ENCODE measurements around the gene USP34.
"Not testable (repeated sequence)": the region's sequence is repeated elsewhere in the genome, so short reads cannot be mapped to it uniquely, and the experiment has no call there.

USP34 gene

GRCh38 chr2:61420991-61421544 lies 49.8 kb downstream of the USP34 start:
- DNase-seq: no peak

DNA sequence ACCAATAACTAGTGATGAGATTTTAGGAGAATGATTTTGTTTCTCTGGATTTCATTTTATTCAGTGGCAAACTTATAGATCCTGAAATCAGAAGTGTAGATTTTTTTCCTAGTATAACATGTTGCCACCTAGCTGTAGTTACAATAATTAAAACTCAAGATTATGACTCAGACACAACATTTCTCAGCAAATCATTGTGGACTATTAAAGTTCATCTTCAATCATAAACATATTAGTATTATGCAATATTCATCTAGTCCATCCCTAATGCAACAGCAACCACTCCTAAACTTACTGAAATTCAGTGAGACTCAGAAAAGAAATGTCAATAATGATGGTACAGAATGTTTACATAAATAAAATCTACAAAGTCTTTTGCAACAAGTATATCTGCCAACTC lies 51.3 kb downstream of the USP34 start:
- no peak for DNase-seq

- no peak for DNase-seq
Measured at GRCh38 chr2:61419129-61419528, 51.8 kb downstream of the USP34 start.

DNA sequence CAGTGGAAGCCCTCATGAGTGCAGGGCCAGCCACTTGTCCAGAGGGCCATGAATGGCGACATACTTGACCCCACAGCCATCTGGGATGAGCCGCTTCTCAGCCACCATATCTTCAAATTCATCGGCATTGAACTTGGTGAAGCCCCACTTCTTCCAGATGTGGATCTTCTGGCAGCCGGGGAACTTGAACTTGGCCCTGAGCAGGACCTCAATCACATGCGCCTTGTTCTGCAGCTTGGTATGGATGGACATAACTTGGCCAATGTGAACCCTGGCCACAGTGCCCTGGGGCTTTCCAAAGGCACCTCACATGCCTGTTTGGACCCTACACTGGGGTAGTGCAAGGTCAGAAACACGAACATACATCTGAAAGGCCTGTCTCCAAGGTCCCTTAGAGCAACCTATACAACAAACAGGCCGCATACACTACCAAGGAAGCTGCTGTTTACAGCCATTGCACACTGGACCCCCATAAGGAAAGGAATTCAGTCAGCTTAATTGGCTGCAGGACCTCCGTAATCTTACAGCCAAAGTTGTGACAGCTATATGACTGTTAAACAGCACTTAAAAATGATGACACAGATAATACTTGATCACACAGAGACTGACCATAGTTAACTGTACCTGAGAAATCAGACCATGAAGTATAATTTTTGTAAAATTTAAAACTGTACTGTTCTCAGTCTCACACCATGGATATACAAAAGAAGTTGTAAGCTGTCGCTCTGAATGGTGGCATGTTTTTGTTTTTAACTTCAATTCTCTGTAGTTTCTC lies 53.8 kb downstream of the USP34 start:
- no peak for DNase-seq

DNA sequence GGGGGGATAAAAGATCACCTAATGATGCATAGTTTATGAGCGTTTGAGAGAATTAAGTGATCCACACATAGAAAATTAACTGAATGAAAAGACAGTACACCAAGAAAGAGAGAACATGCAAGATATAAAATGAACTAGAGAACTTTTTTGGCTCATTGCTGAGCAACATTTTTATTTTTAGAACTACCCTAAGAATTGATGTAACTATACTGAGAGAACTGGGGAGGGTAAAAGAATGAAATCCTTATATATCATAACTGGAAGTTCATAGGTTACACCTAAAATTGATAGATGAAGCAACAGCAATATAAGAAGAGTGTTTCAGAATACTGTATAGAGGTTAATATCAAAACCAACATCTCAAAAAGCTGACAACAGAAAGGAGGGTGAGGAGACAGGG lies 55.6 kb downstream of the USP34 start:
- no peak for DNase-seq

- no peak for DNase-seq
Measured at GRCh38 chr2:61414674-61415073, 56.2 kb downstream of the USP34 start.

- no peak for DNase-seq
Measured at GRCh38 chr2:61411109-61411508, 59.8 kb downstream of the USP34 start.

DNA sequence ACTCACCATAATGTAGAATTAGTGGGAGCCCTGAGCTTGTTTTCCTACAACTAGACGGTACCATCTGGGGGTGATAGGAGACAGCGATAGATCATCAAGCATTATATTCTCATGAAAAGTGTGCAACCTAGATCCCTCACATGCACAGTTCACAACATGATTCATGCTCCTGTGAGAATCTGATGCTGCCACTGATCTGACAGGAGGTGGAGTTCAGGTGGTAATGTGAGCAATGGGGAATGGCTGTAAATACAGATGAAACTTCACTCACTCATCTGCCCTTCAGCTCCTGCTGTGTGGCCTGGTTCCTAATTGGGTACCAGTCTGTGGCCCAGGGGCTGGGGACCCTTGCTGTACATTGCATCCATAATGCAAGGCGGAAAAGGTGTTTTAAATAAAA lies 60.7 kb downstream of the USP34 start:
- DNase-seq: no peak

DNA sequence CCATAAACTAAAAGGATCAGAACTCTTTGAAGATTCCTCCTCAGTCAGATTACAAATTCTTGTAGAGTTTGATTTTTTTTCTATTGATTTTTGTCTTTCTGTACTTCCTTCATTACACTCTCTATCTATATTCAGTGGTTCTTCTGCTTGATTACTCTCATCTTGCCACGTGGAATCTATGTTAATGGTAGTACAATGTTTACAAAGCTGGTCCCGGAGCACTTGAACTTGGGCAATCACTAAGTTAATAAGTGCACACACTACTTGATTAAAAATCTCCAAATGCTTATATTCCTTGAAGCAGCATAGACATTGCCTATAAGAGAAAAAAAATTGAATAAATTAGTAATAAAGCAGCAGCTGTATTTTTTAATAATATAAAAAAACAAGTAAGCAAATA lies 65.1 kb downstream of the USP34 start:
- DNase-seq: no peak

DNA sequence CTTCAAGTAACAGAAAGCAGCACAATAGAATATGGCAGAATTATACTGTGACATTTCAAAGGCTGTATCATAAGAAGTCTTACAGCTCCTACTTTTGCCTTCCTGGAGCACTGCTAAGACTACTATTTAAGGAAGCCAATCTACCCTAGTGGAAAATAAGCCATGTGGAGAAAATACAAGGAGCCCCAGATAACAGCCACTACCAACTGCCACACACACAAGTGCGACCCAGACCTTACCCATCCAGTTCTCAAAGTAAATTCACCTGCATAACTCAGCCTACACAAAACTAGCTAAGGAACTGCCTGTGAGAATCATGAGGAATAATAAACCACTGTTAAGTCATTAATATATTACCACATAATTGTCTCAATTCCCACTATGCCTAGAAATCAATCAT lies 66.4 kb downstream of the USP34 start:
- DNase-seq: no peak

- no peak for DNase-seq
Measured at GRCh38 chr2:61398413-61398812, 72.5 kb downstream of the USP34 start.

DNA sequence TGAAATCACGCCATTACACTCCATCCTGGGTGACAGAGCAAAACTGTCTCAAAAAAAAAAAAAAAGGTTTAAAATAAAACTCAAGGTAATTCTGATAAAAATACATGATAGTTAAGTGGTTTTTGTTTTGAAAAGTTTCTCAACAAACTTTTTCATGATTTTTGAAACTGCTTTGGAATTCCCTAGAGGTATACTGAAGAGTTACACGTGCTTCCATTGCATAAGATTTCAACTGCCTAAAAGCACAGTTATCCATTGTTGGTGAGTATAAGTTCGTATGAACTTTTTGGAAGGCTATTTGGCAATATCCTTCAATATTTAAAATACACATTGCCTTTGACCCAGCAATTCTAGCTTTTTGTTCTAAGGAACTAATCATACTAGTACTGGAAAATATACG lies 74.9 kb downstream of the USP34 start:
- DNase-seq: no peak

DNA sequence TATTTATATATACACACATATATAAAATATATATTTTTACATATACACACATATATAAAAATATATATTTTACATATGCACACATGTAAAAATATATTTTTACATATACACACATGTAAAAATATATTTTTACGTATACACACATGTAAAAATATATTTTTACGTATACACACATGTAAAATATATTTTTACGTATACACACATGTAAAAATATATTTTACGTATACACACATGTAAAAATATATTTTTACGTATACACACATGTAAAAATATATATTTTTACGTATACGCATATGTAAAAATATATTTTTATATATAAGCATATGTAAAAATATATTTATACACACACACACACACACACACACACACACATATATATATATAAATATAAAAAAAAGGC lies 83.3 kb downstream of the USP34 start:
- DNase-seq: not testable (repeated sequence)

DNA sequence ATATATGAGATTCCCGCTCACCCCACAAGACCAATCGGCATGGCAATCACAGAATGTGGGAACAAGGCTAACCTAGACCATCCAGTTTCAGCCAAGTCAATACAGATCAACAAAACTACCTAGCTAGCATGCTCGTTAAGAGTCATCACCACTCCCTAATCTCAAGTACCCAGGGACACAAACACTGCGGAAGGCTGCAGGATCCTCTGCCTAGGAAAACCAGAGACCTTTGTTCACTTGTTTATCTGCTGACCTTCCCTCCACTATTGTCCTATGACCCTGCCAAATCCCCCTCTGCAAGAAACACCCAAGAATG lies 90.0 kb downstream of the USP34 start:
- not testable (repeated sequence) for DNase-seq

DNA sequence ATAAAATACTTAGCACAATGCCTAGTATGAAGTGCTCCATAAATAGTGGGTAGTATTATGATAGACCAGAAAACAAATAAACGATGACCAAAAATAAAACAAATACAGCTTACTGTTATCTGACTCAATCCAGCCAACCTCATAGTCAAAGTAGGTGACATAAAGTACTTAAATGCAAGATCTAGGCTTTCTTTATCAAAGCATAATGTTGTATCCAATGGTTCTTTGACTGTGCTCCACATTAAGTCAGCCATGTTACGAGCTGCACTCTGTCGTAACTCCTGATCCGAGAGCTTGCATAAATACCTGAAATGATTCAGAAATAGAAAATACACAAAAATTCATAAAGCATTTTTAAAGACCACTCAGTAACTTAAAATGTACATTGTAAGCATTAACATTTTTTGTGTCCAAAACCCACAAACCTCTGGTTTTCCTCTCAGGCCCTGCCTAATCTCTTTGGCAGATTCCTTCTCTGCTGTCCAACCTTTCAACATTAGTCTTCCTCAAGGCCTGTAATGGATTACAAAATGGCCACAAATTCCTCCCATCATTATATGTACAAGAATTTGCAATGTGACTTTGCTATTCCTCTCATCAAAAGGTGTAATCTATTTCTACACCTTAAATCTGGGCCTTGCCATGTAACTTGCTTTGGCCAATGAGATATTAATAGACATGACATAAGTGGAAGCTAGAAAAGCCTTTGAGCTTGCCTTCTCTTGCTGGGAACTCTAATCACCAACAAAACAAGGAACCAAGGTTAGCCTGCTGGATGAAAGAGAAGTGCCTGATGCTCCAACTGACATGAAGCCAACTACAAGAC lies 90.6 kb downstream of the USP34 start:
- DNase-seq: no peak

GRCh38 chr2:61379521-61379920 lies 91.4 kb downstream of the USP34 start:
- no peak for DNase-seq

GRCh38 chr2:61378281-61378680 lies 92.6 kb downstream of the USP34 start:
- DNase-seq: no peak

DNA sequence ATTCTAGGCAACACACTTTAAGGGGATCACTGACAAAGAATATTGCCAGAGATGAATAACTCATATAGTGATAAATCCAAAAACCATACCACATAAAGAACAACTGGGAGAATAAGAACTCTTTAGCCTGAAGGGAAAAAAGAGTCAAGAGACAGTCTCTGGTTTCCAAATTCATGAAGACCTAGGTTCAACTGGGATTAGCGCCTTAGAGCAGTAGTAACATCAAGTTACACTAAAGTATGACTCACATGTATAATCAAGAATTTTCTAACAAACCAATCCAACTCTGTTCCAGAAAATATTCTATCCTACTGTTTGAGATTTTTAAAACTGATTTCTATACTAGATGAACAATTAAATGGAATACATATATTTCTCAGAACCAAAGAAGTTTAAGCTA lies 93.8 kb downstream of the USP34 start:
- no peak for DNase-seq

- DNase-seq: no peak
Measured at GRCh38 chr2:61376211-61376610, 94.7 kb downstream of the USP34 start.

DNA sequence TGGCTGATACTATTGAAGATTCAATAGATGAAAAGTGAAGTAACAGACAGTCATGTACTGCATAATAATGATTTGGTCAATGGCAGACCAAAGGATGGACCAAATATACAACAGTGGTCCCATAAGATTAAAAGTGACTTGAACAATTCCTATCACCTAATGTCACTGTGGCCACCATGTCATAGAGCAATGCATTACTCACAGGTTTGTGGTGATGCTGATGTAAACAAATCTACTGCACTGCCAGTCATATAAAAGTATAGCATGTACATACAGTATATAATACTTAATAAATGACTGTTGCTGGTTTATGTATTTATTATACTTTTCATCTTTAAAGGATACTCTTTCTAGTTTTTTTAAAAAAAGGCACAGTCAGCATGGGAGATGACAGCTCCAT lies 99.9 kb downstream of the USP34 start:
- no peak for DNase-seq

DNA sequence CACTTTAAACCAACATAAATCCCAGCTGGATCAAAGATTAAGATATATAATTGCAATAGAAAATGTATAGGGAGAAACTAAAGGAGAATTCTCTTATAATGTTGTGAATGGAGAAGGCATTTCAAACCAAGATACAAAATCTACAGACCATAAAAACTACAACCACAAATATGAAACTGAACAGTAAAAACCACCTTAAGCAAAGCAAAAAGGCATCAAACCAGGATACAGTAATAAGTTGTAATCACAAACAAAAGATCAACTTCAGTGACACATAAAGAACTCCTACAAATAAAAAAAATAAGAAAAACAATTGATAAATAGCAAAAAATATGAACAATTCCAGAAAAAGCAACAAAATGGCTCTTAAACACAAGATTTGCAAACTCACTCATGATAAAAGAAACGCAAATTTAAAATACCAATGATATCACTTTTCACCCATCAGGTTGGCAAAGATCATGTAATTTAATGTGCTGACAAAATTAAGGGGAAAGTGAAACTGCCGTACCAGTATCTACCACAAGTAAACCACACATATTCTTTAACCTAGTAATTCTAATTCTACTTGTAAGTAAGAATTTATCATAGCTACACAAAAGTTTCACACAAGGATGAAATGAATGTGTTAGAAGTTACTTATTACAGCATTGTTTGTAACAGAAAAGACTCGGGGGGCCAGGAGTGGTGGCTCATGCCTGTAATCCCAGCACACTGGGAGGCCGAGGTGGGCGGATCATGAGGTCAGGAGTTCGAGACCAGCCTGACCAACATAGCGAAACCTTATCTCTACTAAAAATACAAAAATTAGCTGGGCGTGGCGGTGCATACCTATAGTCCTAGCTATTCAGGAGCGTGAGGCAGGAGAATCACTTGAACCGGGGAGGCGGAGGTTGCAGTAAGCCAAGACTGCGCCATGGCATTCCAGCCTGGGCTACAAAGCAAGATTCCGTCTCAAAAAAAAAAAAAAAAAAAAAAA lies 101.9 kb downstream of the USP34 start:
- no peak for DNase-seq

DNA sequence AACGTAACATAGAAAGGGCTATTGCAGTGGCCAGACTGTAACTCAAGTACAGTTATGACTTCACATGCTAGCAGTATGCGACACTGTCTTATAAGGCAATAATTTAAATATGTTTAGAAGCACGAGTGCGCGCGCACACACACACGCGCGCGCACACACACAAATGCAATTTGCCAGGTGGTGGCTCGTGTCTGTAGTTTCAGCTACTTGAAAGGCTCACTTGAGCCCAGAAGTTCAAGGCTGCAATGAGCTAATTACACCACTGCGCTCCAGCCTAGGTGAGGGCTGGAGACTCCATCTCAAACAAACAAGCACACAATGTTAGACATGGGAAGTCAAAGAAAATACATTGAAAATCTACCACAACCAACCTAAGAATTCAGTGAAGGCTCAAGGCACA lies 103.7 kb downstream of the USP34 start:
- DNase-seq: no peak

DNA sequence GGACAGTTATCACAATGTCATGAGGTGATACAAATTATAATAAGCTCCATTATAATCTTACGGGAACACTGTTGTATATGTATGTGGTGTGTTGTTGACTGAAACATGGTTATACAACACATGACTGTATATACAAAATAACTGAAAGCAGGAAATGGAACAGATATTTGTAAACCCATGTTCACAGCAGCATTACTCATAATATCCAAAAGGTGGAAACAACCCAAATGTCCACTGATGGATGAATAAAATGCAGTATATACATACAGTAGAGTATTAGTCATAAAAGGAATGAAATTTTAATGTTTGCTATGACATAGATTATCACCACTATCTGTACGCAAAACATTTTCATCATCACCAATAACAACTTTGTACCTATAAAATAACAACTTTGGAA lies 107.3 kb downstream of the USP34 start:
- DNase-seq: no peak

All from activated effector memory CD4-positive, alpha-beta T cell treated with Interleukin-2 at 50 U/mL for 16 hours (primary cell).